Fibroblast of lung (primary cell): ENCODE measurements around the gene ATXN7L2.

Experiments
- CTCF ChIP-seq, 2 donors: IDR thresholded peaks in 1 of 2; conservative IDR thresholded peaks in 1 of 2; 1 replicate in 1 of 2; 2 replicates in 1 of 2; pipeline ENCODE4 v1.5.1; 2011 to 2012; ENCODE audit warnings: low read length in 2 of 2, control low read depth in 1 of 2, inconsistent platforms in 1 of 2, low read depth in 1 of 2, mild to moderate bottlenecking in 1 of 2
- EZH2 ChIP-seq: IDR thresholded peaks from 2 replicates; pipeline ENCODE4 v1.5.1; 2012; ENCODE audit warnings: low read length, control low read depth, mild to moderate bottlenecking; ENCODE audit errors: missing control alignments

GRCh38 chr1:109532365-109533136, 48.8 kb downstream of the ATXN7L2 start:
- TF ChIP-seq CTCF (conservative IDR thresholded peaks at IDR 0.05 in 1 of 2, IDR thresholded peaks at IDR 0.05 in 1 of 2; ENCODE audit: low read depth in 1 of 2, low read length in 2 of 2) (peak; percentile 90 to 95), EZH2 (no peak)
